ENCODE data around the gene IFT172. TPM values are rescaled to one million over a fixed set of nuclear protein-coding genes. Genes with fewer than 3 reads are reported as not detected.

The IFT172 gene
- total RNA-seq, 1 experiment from 2014 or later, result 13.7 TPM

DNA sequence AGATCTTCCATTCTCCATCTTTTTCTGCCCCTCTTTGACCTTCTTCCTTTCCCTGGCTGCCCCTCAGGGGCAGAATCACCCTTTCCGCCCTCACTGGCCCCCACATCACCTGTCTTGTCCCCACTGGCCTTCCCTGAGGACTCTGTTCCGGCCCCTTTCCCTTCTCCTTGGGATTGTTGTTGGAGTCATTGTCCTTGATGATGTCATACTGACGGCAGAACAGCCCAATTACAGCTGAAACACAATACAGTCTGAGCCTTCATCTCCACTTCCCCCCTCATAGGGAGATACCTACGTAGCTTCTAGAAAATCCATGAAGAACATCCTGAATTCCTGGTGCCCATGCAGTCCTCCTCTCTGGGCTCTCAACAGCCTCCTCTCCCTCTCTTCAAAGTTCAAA is 3.0 kb upstream of the IFT172 start:
- intact Hi-C loops (cut with micrococcal nuclease), result no loop called here
- Histone ChIP-seq H3K27ac (ENCODE audit: low read depth, low read length) (no peak overlapping the region), H4K20me1 (ENCODE audit: insufficient read depth) (no peaks in the 10 kb centered on the region), H2AFZ (ENCODE audit: low read depth, low read length, poor library complexity, severe bottlenecking) (no peak overlapping the region), H3K36me3 (ENCODE audit: control insufficient read depth in 1 of 2, insufficient read depth in 2 of 2, low read length in 2 of 2) (no peaks in the 10 kb centered on the region), H3K79me2 (ENCODE audit: insufficient read depth, low read length) (no peaks in the 10 kb centered on the region), H3K9ac (ENCODE audit: low read length) (no peak overlapping the region), H3K9me3 (ENCODE audit: control insufficient read depth in 1 of 2, insufficient read depth in 1 of 2, low read depth in 1 of 2, low read length in 2 of 2) (no peaks in the 10 kb centered on the region), H3K27me3 (ENCODE audit: insufficient read depth, low read length) (0 out of 2 replicates have a peak, but pooled peaks cover 6% of the 10 kb centered on the region), H3K4me3 (replicated peaks in 1 of 2; ENCODE audit: low read depth in 1 of 2, low read length in 2 of 2) (no peak overlapping the region), H3K4me1 (ENCODE audit: control insufficient read depth in 1 of 2, insufficient read depth in 2 of 2, low read length in 2 of 2) (peaks cover 8 to 27% of the 10 kb centered on the region in 2 experiments), H3K9me2 (ENCODE audit: insufficient read depth) (no peaks in the 10 kb centered on the region), H3K4me2 (ENCODE audit: low read length) (no peak overlapping the region)
- no TSS peak for BruUV-seq (replicated peaks)
- DNase-seq (ENCODE audit: low read depth, low spot score) (no peak), ATAC-seq (no peak)
- CTCF ChIA-PET, result no interaction called here
- RAD21 ChIA-PET (ENCODE audit: low non-redundant PET in 1 of 2, low total read pairs in 2 of 2, uncharacterized antibody in 2 of 2, unreplicated experiment in 2 of 2), result no interaction called here
- POLR2A ChIA-PET, result no interaction called here
- no peak for TF ChIP-seq ATF3 (IDR thresholded peaks at IDR 0.05)
- no peak for TF ChIP-seq EZH2phosphoT487 (IDR thresholded peaks at IDR 0.05; ENCODE audit: borderline replicate concordance)
- no peak for TF ChIP-seq EZH2 (IDR thresholded peaks at IDR 0.05)
- no peak for TF ChIP-seq POLR2A (IDR thresholded peaks at IDR 0.05; ENCODE audit: borderline replicate concordance, extremely low read depth, insufficient read depth, insufficient read length)

GRCh38 chr2:27489118-27489497 is 435 bp downstream of the IFT172 start:
- H3K4me2 ChIP-seq (ENCODE audit: low read length), result peak overlapping the region; percentile 81
- H2AFZ ChIP-seq (ENCODE audit: low read depth, low read length, poor library complexity, severe bottlenecking), result no peak overlapping the region
- peaks cover 8 to 17% of the 10 kb centered on the region in 2 experiments for H3K4me1 ChIP-seq (ENCODE audit: control insufficient read depth in 1 of 2, insufficient read depth in 2 of 2, low read length in 2 of 2)
- RAD21 ChIA-PET (ENCODE audit: low non-redundant PET in 1 of 2, low total read pairs in 2 of 2, uncharacterized antibody in 2 of 2, unreplicated experiment in 2 of 2), result no interaction called here
- DNase-seq (ENCODE audit: low read depth, low spot score), result peak; percentile 1
- peak overlapping the region; percentile 51 for H3K9ac ChIP-seq (ENCODE audit: low read length)
- peak overlapping the region; percentile 56 to 63 for H3K4me3 ChIP-seq (replicated peaks in 1 of 2; ENCODE audit: low read depth in 1 of 2, low read length in 2 of 2)
- no peaks in the 10 kb centered on the region for H3K27me3 ChIP-seq (ENCODE audit: insufficient read depth, low read length)
- H3K9me3 ChIP-seq (ENCODE audit: control insufficient read depth in 1 of 2, insufficient read depth in 1 of 2, low read depth in 1 of 2, low read length in 2 of 2), result no peaks in the 10 kb centered on the region
- peak; percentile 20 for ATAC-seq
- no peaks in the 10 kb centered on the region for H3K9me2 ChIP-seq (ENCODE audit: insufficient read depth)
- TSS peak; percentile 48 for BruUV-seq (replicated peaks)
- intact Hi-C loops (cut with micrococcal nuclease), result no loop called here
- CTCF ChIA-PET, result no interaction called here
- H3K27ac ChIP-seq (ENCODE audit: low read depth, low read length), result peak overlapping the region; percentile 30; the same call in 1 of the 2 replicates
- H4K20me1 ChIP-seq (ENCODE audit: insufficient read depth), result no peaks in the 10 kb centered on the region
- no peaks in the 10 kb centered on the region for H3K79me2 ChIP-seq (ENCODE audit: insufficient read depth, low read length)
- POLR2A ChIA-PET, result no interaction called here
- TF ChIP-seq, protein P1, sequence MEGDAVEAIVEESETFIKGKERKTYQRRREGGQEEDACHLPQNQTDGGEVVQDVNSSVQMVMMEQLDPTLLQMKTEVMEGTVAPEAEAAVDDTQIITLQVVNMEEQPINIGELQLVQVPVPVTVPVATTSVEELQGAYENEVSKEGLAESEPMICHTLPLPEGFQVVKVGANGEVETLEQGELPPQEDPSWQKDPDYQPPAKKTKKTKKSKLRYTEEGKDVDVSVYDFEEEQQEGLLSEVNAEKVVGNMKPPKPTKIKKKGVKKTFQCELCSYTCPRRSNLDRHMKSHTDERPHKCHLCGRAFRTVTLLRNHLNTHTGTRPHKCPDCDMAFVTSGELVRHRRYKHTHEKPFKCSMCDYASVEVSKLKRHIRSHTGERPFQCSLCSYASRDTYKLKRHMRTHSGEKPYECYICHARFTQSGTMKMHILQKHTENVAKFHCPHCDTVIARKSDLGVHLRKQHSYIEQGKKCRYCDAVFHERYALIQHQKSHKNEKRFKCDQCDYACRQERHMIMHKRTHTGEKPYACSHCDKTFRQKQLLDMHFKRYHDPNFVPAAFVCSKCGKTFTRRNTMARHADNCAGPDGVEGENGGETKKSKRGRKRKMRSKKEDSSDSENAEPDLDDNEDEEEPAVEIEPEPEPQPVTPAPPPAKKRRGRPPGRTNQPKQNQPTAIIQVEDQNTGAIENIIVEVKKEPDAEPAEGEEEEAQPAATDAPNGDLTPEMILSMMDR (IDR thresholded peaks at IDR 0.05 in 2 of 3, conservative IDR thresholded peaks at IDR 0.05 in 1 of 3; ENCODE audit: borderline replicate concordance in 1 of 3, insufficient read depth in 1 of 3, low read depth in 2 of 3, low read length in 2 of 3), result 0 out of 6 replicates have a peak, but pooled peaks of 1 of the 3 experiments have one; percentile 6
- no peak for TF ChIP-seq ATF3 (IDR thresholded peaks at IDR 0.05)
- TF ChIP-seq MAX (IDR thresholded peaks at IDR 0.05), result no peak
- TF ChIP-seq YY1 (IDR thresholded peaks at IDR 0.05; ENCODE audit: extremely low read depth, insufficient replicate concordance, low read depth, low read length), result no peak
- no peak for TF ChIP-seq SP1 (IDR thresholded peaks at IDR 0.05; ENCODE audit: low read depth)
- peak; percentile 19; the same call in 1 of the 2 replicates for TF ChIP-seq RAD21 (IDR thresholded peaks at IDR 0.05; ENCODE audit: low read depth)
- no peak for TF ChIP-seq ZBTB33 (IDR thresholded peaks at IDR 0.05; ENCODE audit: extremely low read depth, insufficient replicate concordance, low read length)
- TF ChIP-seq TCF7L2 (IDR thresholded peaks at IDR 0.05; ENCODE audit: borderline replicate concordance, extremely low read depth, insufficient read depth, insufficient read length), result no peak
- H3K36me3 ChIP-seq (ENCODE audit: control insufficient read depth in 1 of 2, insufficient read depth in 2 of 2, low read length in 2 of 2), result no peaks in the 10 kb centered on the region

All from HCT116 (cell line).